ENCODE data around the gene DAP. TPM values are rescaled to one million over a fixed set of nuclear protein-coding genes. Genes with fewer than 3 reads are reported as not detected.
A peak's percentile ranks its signal among the peaks of the same experiment; 100 is the strongest.

The DAP gene
- total and polyA plus RNA-seq, 2 experiments from 2014 or later: 35.7 to 37.6 TPM

DNA sequence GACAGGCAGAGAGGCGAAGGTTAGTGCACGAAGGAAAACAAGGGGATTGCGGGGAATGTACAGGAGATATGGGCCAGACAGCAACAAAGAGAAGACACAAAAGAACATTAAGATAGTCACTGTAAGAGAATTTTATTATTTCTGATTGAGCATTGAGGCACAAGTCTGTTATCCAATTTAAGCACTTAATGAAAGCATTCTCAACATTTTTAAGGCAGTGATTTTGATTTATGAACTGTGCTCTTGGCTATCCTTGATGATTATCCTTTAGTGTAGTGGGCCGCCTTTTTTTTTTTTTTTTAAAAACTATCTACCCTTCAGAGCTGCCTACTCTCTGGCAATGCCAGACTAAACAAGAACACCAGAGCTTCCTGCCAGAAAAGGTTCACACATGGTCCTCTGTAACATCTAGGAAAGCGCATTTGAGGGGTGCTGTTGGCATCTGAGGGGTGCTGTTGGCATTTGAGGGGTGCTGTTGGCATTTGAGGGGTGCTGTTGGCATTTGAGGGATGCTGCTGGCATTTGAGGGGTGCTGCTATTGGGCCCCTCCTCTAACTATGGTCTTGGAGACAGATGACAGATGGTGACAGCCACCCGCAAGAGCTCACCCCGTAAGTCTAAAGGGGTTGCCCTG is 3.0 kb downstream of the DAP start:
- Mint-ChIP-seq H3K4me1 (peaks cover 28% of the 10 kb centered on the region), H3K27me3 (ENCODE audit: insufficient read depth, low read depth, poor library complexity) (peaks cover 17% of the 10 kb centered on the region), H3K9me3 (peaks cover 3% of the 10 kb centered on the region; the same call in 1 of the 3 replicates), H3K27ac (no peak overlapping the region), H3K4me3 (no peak overlapping the region), H3K36me3 (ENCODE audit: low read depth) (peaks cover 13% of the 10 kb centered on the region; the same call in 2 of the 3 replicates)
- Histone ChIP-seq H3K79me2 (replicated peaks; ENCODE audit: insufficient read depth) (peaks cover 45% of the 10 kb centered on the region), H4K20me1 (replicated peaks; ENCODE audit: insufficient read depth) (peaks cover 9% of the 10 kb centered on the region), H3K27me3 (ENCODE audit: insufficient read depth) (peaks cover 3% of the 10 kb centered on the region; the same call in 1 of the 2 replicates), H3K4me1 (ENCODE audit: insufficient read depth) (peaks cover 20% of the 10 kb centered on the region; the same call in 1 of the 2 replicates), H2AFZ (no peak overlapping the region), H3F3A (replicated peaks; ENCODE audit: low read depth) (0 out of 2 replicates have a peak, but pooled peaks cover 3% of the 10 kb centered on the region), H3K27ac (ENCODE audit: low read depth) (0 out of 2 replicates have a peak overlapping the region, but pooled peaks have one; percentile 50), H3K9me2 (ENCODE audit: insufficient read depth) (no peaks in the 10 kb centered on the region), H3K36me3 (ENCODE audit: insufficient read depth) (no peaks in the 10 kb centered on the region; the same call in 1 of the 2 replicates), H3K4me3 (no peak overlapping the region), H3K4me2 (no peak overlapping the region)
- TF ChIP-seq EZH2 (IDR thresholded peaks at IDR 0.05; ENCODE audit: low read depth, unreplicated experiment): no peak
- no peak for TF ChIP-seq CREB1 (CRISPR knock-in tag; IDR thresholded peaks at IDR 0.05; ENCODE audit: low read depth)
- TF ChIP-seq, protein P1, sequence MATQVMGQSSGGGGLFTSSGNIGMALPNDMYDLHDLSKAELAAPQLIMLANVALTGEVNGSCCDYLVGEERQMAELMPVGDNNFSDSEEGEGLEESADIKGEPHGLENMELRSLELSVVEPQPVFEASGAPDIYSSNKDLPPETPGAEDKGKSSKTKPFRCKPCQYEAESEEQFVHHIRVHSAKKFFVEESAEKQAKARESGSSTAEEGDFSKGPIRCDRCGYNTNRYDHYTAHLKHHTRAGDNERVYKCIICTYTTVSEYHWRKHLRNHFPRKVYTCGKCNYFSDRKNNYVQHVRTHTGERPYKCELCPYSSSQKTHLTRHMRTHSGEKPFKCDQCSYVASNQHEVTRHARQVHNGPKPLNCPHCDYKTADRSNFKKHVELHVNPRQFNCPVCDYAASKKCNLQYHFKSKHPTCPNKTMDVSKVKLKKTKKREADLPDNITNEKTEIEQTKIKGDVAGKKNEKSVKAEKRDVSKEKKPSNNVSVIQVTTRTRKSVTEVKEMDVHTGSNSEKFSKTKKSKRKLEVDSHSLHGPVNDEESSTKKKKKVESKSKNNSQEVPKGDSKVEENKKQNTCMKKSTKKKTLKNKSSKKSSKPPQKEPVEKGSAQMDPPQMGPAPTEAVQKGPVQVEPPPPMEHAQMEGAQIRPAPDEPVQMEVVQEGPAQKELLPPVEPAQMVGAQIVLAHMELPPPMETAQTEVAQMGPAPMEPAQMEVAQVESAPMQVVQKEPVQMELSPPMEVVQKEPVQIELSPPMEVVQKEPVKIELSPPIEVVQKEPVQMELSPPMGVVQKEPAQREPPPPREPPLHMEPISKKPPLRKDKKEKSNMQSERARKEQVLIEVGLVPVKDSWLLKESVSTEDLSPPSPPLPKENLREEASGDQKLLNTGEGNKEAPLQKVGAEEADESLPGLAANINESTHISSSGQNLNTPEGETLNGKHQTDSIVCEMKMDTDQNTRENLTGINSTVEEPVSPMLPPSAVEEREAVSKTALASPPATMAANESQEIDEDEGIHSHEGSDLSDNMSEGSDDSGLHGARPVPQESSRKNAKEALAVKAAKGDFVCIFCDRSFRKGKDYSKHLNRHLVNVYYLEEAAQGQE (IDR thresholded peaks at IDR 0.05; ENCODE audit: unreplicated experiment): no peak
- no peak for TF ChIP-seq ZNF331 (CRISPR knock-in tag; IDR thresholded peaks at IDR 0.05; ENCODE audit: low read depth)
- ATAC-seq: no peak
- DNase-seq (ENCODE audit: low spot score): no peak

DNA sequence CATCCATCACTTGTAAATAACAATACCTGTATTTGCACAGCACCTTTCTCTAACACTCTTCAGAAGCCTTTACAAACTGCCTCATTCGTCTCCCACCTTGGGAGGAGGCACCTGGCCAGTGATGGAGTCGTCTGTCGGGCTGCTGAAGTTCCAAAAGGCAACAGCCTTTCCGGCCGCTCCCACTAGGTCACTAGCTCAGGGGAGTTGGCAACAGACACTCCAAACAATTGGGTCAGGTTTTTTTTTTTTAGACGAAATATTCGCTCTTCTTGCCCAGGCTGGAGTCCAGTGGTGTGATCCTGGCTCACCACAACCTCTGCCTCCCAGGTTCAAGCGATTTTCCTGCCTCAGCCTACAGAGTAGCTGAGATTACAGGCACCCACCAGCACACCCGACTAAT is 4.0 kb downstream of the DAP start:
- no peak for TF ChIP-seq EZH2 (IDR thresholded peaks at IDR 0.05; ENCODE audit: low read depth, unreplicated experiment)
- TF ChIP-seq, protein P2, sequence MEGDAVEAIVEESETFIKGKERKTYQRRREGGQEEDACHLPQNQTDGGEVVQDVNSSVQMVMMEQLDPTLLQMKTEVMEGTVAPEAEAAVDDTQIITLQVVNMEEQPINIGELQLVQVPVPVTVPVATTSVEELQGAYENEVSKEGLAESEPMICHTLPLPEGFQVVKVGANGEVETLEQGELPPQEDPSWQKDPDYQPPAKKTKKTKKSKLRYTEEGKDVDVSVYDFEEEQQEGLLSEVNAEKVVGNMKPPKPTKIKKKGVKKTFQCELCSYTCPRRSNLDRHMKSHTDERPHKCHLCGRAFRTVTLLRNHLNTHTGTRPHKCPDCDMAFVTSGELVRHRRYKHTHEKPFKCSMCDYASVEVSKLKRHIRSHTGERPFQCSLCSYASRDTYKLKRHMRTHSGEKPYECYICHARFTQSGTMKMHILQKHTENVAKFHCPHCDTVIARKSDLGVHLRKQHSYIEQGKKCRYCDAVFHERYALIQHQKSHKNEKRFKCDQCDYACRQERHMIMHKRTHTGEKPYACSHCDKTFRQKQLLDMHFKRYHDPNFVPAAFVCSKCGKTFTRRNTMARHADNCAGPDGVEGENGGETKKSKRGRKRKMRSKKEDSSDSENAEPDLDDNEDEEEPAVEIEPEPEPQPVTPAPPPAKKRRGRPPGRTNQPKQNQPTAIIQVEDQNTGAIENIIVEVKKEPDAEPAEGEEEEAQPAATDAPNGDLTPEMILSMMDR (conservative IDR thresholded peaks at IDR 0.05; ENCODE audit: low read depth in 2 of 2): no peak
- TF ChIP-seq, protein P1 (IDR thresholded peaks at IDR 0.05; ENCODE audit: unreplicated experiment): no peak
- TF ChIP-seq ZNF114 (CRISPR knock-in tag; IDR thresholded peaks at IDR 0.05): no peak
- TF ChIP-seq ZNF331 (CRISPR knock-in tag; IDR thresholded peaks at IDR 0.05; ENCODE audit: low read depth): no peak
- Histone ChIP-seq H3K79me2 (replicated peaks; ENCODE audit: insufficient read depth) (peaks cover 45% of the 10 kb centered on the region), H3K27me3 (ENCODE audit: insufficient read depth) (peaks cover 3% of the 10 kb centered on the region; the same call in 1 of the 2 replicates), H3K4me1 (ENCODE audit: insufficient read depth) (peaks cover 20% of the 10 kb centered on the region; the same call in 1 of the 2 replicates), H2AFZ (no peak overlapping the region), H3F3A (replicated peaks; ENCODE audit: low read depth) (no peaks in the 10 kb centered on the region), H3K4me2 (peak overlapping the region; percentile 34; the same call in 1 of the 2 replicates), H4K20me1 (replicated peaks; ENCODE audit: insufficient read depth) (peaks cover 9% of the 10 kb centered on the region), H3K36me3 (ENCODE audit: insufficient read depth) (no peaks in the 10 kb centered on the region; the same call in 1 of the 2 replicates), H3K27ac (ENCODE audit: low read depth) (peak overlapping the region; percentile 50), H3K9me2 (ENCODE audit: insufficient read depth) (no peaks in the 10 kb centered on the region), H3K4me3 (no peak overlapping the region)
- no peak for ATAC-seq
- no peak overlapping the region; the same call in 1 of the 2 replicates for H3K27ac Mint-ChIP-seq
- no peak overlapping the region for H3K4me3 Mint-ChIP-seq
- H3K27me3 Mint-ChIP-seq (ENCODE audit: insufficient read depth, low read depth, poor library complexity): peaks cover 13% of the 10 kb centered on the region
- peaks cover 13% of the 10 kb centered on the region; the same call in 2 of the 3 replicates for H3K36me3 Mint-ChIP-seq (ENCODE audit: low read depth)
- H3K9me3 Mint-ChIP-seq: peaks cover 3% of the 10 kb centered on the region; the same call in 1 of the 3 replicates
- peaks cover 22% of the 10 kb centered on the region for H3K4me1 Mint-ChIP-seq
- DNase-seq (ENCODE audit: low spot score): peak; percentile 33
